ACC112 (cell line): ENCODE measurements around the gene STYK1.
"Not testable (repeated sequence)": the region's sequence is repeated elsewhere in the genome, so short reads cannot be mapped to it uniquely, and the experiment has no call there.

Source experiments
- H2AFZ ChIP-seq: fragments of 200-600 bp; sonication (generic); one replicate; pipeline ENCODE4 v1.6.0; 2017; ENCODE audit warnings: antibody characterized with exemption, low read length; ENCODE audit not compliant: unreplicated experiment
- H3K27ac ChIP-seq: fragments of 200-600 bp; sonication (generic); 2 replicates; pipeline ENCODE4 v1.5.1; 2014; ENCODE audit warnings: low read depth, mild to moderate bottlenecking, antibody characterized with exemption, low read length, moderate library complexity
- H3K27me3 ChIP-seq: fragments of 200-600 bp; sonication (generic); 2 replicates; pipeline ENCODE4 v1.6.1; 2014; ENCODE audit warnings: mild to moderate bottlenecking, antibody characterized with exemption, low read length, moderate library complexity, mixed read lengths; ENCODE audit not compliant: insufficient read depth
- H3K36me3 ChIP-seq: fragments of 200-600 bp; sonication (generic); 2 replicates; pipeline ENCODE4 v1.6.1; 2016; ENCODE audit warnings: mild to moderate bottlenecking, antibody characterized with exemption, low read length, moderate library complexity, mixed read lengths; ENCODE audit not compliant: insufficient read depth
- H3K4me1 ChIP-seq: fragments of 200-600 bp; sonication (generic); one replicate; pipeline ENCODE4 v1.6.1; 2016; ENCODE audit warnings: low read length, mixed read lengths; ENCODE audit not compliant: insufficient read depth, unreplicated experiment, control insufficient read depth
- H3K4me3 ChIP-seq: fragments of 200-600 bp; sonication (generic); 2 replicates; pipeline ENCODE4 v1.5.1; 2014; ENCODE audit warnings: mild to moderate bottlenecking, low read depth, low read length
- H3K79me2 ChIP-seq: fragments of 200-600 bp; sonication (generic); one replicate; pipeline ENCODE4 v1.6.0; 2016; ENCODE audit warnings: low read length; ENCODE audit not compliant: control insufficient read depth, unreplicated experiment, insufficient read depth

STYK1 gene

DNA sequence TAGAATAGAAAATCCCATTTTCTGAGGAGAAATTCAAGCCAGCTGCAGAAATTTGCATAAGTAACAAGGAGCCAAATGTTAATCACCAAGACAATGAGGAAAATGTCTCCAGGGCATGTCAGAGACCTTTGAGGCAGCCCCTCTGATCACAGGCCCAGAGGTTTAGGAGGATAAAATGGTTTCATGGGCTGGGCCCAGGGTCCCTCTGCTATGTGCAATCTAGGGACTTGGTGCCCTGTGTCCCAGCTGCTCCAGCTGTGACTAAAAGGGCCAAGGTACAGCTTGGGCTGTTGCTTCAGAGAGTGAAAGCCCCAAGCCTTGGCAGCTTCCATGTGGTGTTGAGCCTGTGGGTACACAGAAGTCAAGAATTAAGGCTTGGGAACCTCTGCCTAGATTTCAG lies 27.3 kb downstream of the STYK1 start:
- not testable (repeated sequence) for H3K4me3 ChIP-seq, H3K27ac ChIP-seq

DNA sequence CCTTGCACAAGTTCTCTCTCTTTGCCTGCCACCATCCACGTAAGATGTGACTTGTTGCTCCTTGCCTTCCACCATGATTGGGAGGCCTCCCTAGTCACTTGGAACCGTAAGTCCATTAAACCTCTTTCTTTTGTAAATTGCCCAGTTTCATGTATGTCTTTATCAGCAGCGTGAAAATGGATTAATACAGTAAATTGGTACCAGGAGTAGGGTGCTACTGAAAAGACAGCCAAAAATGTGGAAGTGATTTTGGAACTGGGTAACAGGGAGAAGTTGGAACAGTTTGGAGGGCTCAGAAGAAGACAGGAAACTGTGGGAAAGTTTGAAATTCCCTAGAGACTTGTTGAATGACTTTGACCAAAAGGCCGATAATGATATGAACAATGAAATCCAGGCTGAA lies 27.9 kb downstream of the STYK1 start:
- H3K36me3 ChIP-seq = 0 out of 2 replicates have a peak, but pooled peaks cover 8% of the 10 kb centered on the region
- H3K27me3 ChIP-seq = no peaks in the 10 kb centered on the region
- no peak overlapping the region for H3K4me3 ChIP-seq
- no peak overlapping the region for H2AFZ ChIP-seq
- H3K27ac ChIP-seq = no peak overlapping the region
- peaks cover 14% of the 10 kb centered on the region for H3K4me1 ChIP-seq
- no peaks in the 10 kb centered on the region for H3K79me2 ChIP-seq

More for the DNA sequence above, 27.3 kb downstream of the STYK1 start:
- H3K4me1 ChIP-seq, H3K27me3 ChIP-seq, H3K79me2 ChIP-seq, H3K36me3 ChIP-seq, H2AFZ ChIP-seq: not testable (repeated sequence)

DNA sequence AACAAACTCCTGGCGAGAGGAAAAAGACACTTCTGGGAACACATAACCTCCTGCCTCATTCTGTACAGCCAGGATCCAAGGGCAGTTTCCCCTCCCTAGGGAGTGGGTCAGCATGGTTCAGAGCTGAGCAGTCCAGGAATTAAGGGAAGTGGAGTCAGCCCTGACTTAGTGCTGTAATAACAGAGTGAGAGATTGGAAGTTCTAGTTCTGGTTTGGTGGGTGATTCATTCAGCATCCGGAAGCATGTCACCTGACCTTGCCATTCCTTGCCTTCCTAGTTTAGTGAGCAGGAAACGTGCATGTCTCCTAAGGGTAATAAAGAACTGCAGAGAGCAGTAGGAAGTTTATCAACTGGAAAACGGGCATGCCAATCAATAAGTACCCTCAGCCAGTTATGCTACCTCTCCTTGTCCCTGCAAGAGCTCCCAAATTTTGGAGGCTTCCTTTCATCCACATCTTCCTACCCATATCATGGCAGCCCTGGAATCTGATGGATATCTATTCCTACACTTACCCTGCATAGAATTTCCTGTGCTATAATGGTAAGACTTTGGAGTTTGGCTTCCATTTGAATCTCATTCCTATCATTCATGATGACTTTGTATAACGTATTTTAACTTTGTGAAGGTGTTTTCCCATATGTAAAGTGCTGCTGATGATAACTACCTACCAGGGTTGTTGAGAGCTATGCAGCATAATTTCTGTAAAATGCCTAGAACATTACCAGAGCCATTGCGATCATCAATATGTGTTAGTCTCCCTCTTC lies 31.9 kb downstream of the STYK1 start:
- Histone ChIP-seq H3K4me3 (no peak overlapping the region), H3K27me3 (no peaks in the 10 kb centered on the region), H3K4me1 (peaks cover 20% of the 10 kb centered on the region), H3K79me2 (no peaks in the 10 kb centered on the region), H3K27ac (peak overlapping the region; percentile 72), H2AFZ (peak overlapping the region; percentile 35), H3K36me3 (0 out of 2 replicates have a peak, but pooled peaks cover 8% of the 10 kb centered on the region)

DNA sequence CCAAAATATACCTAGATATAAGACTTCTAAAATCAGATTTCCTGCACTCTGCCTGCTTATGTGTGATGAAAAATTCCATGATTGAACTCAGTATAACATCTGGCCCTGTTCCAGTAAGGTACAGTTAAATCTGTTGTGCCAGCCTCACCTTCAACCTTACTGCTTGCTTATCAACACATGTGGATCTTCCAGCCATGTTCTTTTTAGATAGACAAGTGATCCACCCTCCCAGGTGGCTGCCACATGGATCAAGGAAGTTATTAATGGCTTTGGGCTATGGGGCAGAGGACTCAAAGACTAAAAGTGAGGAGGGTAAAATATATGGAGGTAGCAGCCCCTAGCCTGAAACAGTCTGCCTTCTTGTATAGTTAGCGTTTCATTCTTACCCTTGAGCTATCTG lies 35.1 kb downstream of the STYK1 start:
- Histone ChIP-seq H3K36me3 (peaks cover 1% of the 10 kb centered on the region; the same call in 1 of the 2 replicates), H2AFZ (no peak overlapping the region), H3K79me2 (no peaks in the 10 kb centered on the region), H3K27ac (no peak overlapping the region), H3K4me3 (no peak overlapping the region), H3K27me3 (no peaks in the 10 kb centered on the region), H3K4me1 (peaks cover 32% of the 10 kb centered on the region)

DNA sequence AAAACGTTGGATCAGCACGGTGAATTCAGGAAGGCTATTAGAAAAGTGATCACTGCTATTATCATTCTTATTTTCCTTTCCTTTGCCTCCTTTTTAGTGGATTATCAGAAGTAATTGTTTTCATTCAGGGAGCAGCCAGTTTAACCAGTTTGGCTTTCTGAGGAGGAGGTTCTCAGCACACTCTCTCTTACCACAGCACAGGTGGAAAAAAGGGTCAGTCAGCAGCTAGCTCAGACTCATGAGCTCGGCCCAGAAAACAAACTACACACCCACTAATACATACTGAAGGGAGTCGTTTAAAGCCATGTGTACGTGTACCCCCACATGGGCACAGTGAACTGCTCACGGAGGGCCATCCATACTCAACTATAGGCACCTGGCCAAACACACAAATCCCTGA lies 37.2 kb downstream of the STYK1 start:
- Histone ChIP-seq H3K36me3 (peaks cover 5% of the 10 kb centered on the region; the same call in 1 of the 2 replicates), H3K79me2 (no peaks in the 10 kb centered on the region), H3K4me3 (no peak overlapping the region), H3K27me3 (no peaks in the 10 kb centered on the region), H2AFZ (no peak overlapping the region), H3K27ac (no peak overlapping the region), H3K4me1 (peaks cover 25% of the 10 kb centered on the region)

DNA sequence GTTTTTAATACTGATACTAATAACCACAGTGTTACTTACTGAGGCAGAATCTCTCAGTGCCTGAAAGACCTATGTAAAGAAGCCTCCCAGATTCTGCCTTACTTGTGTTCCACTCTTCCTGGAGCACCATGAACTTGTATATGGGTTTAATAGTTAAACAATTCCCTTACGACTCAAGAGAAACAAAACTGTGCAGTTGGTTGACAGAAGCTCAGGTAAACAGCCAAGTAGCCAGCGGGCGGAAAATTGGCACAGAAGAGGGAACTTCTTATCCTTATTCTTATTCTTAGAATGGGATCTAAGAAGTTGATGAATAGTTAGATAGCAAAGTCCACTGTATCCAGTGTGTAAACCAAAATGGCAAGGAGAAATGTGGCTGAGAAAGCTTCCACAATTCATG lies 37.7 kb downstream of the STYK1 start:
- no peak overlapping the region for H2AFZ ChIP-seq
- no peaks in the 10 kb centered on the region for H3K79me2 ChIP-seq
- peaks cover 20% of the 10 kb centered on the region for H3K4me1 ChIP-seq

DNA sequence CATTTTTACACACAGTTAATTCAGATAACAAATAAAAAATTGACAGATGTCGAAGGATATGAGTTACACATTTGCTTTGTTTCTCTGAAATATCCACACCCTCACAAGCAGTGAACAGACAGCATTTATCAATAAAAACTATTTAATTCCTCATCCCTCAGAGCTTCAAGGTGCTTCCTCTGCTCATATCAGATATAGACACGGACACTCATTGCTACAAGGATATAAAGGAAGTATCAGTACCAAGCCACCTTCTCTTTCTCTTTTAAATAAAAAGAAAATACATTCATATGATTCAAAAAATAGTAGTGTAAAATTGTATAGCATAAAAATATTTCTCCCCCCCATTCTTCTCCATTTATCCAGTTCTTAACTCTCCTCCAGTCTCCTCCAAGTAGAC lies 38.5 kb downstream of the STYK1 start:
- no peak overlapping the region for H3K4me3 ChIP-seq
- peaks cover 5% of the 10 kb centered on the region; the same call in 1 of the 2 replicates for H3K36me3 ChIP-seq
- H3K79me2 ChIP-seq = no peaks in the 10 kb centered on the region
- H3K4me1 ChIP-seq = peaks cover 12% of the 10 kb centered on the region
- no peak overlapping the region for H3K27ac ChIP-seq
- H2AFZ ChIP-seq = no peak overlapping the region
- no peaks in the 10 kb centered on the region for H3K27me3 ChIP-seq

More for the DNA sequence above, 37.7 kb downstream of the STYK1 start:
- no peaks in the 10 kb centered on the region for H3K27me3 ChIP-seq
- no peak overlapping the region for H3K4me3 ChIP-seq
- H3K36me3 ChIP-seq = peaks cover 5% of the 10 kb centered on the region; the same call in 1 of the 2 replicates
- H3K27ac ChIP-seq = no peak overlapping the region

DNA sequence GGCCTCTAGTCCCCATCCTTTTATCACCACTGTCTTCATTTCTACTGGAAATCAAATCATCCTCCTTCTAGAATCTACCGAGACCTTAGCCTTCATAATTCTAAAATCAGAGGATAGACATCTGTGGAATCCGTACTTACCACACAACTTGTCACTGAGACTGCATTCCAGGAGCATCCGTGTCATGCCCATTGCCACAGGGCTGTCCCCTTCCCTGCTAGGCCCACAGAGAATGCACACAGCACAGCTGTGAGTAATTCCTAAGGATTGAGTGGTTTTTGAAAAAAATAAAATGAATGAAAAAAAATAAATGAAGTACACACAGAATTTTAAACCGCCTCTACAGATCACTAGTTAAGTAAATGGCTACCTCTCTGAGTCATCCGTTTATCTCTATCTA lies 39.4 kb downstream of the STYK1 start:
- Histone ChIP-seq H3K36me3 (peaks cover 5% of the 10 kb centered on the region; the same call in 1 of the 2 replicates), H2AFZ (no peak overlapping the region), H3K27me3 (no peaks in the 10 kb centered on the region), H3K4me1 (peaks cover 12% of the 10 kb centered on the region), H3K27ac (0 out of 2 replicates have a peak overlapping the region, but pooled peaks have one; percentile 25), H3K4me3 (no peak overlapping the region), H3K79me2 (no peaks in the 10 kb centered on the region)

DNA sequence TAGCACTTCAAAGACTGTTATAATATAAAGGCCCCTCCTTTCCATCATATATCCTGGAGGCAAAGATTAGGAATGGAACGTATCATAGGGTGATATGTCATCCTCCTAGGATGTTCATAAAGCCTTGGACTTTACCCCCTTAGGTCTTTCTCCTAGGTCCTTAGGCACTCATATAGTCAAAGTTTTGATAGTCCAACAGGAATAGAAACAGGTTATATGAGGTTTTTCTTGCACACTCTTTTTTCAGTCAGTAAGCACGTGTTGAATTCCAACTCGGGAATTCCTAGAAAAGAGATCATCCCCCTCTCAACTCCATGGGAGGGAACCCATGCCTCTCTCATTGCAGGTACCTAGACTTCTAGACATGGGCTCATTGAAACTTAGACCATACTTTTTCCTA lies 40.3 kb downstream of the STYK1 start:
- Histone ChIP-seq H3K36me3 (peaks cover 5% of the 10 kb centered on the region; the same call in 1 of the 2 replicates), H3K79me2 (no peaks in the 10 kb centered on the region), H3K4me3 (no peak overlapping the region), H3K4me1 (peaks cover 12% of the 10 kb centered on the region), H2AFZ (no peak overlapping the region), H3K27me3 (no peaks in the 10 kb centered on the region), H3K27ac (no peak overlapping the region)

DNA sequence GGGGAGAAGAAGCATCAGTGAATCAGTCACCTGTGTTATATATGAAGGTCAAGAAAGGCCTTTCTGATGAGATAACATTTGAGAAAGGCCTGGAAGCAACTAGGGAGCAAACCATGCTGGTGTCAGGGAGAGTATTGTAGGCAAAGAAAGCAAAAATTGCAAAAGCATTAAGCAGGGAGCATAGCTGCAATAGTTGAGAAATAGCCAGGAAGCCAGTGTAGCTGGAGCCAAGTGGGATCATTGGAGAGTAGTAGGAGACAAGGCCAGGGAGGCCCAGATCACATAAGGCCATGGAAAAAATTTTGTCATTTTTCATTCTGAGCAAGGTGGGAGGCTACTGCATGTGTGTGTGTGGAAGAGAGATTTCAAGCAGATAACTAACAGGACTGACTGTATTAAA lies 41.6 kb downstream of the STYK1 start:
- peaks cover 12% of the 10 kb centered on the region for H3K4me1 ChIP-seq
- H3K27me3 ChIP-seq = no peaks in the 10 kb centered on the region
- no peaks in the 10 kb centered on the region for H3K79me2 ChIP-seq
- peaks cover 5% of the 10 kb centered on the region; the same call in 1 of the 2 replicates for H3K36me3 ChIP-seq
- no peak overlapping the region for H2AFZ ChIP-seq
- no peak overlapping the region for H3K4me3 ChIP-seq
- H3K27ac ChIP-seq = no peak overlapping the region

DNA sequence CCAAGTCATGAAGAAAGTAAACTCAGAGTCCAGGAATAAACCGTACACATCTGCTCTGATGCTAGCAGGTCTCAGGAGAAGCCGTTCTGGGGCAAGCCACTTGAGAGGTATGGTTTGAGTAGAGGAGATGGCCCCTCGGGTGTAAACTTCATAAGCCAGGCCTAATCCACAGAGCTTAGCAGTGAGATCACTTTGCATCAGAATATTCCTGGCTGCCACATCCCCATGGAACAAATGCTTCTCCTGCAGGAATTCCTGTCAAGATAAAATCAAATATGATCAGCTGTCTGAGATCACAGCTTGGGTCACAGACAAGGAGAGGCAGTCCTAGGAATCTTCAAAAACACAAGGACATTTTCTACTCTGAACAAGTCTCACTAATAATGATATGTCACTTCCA lies 49.2 kb downstream of the STYK1 start:
- Histone ChIP-seq H3K79me2 (no peaks in the 10 kb centered on the region), H3K36me3 (peaks cover 7% of the 10 kb centered on the region; the same call in 1 of the 2 replicates), H2AFZ (no peak overlapping the region), H3K27me3 (no peaks in the 10 kb centered on the region), H3K4me1 (no peaks in the 10 kb centered on the region), H3K27ac (no peak overlapping the region), H3K4me3 (no peak overlapping the region)
